Measurements from ENCODE around the gene MUC6.

The MUC6 gene, protein sequence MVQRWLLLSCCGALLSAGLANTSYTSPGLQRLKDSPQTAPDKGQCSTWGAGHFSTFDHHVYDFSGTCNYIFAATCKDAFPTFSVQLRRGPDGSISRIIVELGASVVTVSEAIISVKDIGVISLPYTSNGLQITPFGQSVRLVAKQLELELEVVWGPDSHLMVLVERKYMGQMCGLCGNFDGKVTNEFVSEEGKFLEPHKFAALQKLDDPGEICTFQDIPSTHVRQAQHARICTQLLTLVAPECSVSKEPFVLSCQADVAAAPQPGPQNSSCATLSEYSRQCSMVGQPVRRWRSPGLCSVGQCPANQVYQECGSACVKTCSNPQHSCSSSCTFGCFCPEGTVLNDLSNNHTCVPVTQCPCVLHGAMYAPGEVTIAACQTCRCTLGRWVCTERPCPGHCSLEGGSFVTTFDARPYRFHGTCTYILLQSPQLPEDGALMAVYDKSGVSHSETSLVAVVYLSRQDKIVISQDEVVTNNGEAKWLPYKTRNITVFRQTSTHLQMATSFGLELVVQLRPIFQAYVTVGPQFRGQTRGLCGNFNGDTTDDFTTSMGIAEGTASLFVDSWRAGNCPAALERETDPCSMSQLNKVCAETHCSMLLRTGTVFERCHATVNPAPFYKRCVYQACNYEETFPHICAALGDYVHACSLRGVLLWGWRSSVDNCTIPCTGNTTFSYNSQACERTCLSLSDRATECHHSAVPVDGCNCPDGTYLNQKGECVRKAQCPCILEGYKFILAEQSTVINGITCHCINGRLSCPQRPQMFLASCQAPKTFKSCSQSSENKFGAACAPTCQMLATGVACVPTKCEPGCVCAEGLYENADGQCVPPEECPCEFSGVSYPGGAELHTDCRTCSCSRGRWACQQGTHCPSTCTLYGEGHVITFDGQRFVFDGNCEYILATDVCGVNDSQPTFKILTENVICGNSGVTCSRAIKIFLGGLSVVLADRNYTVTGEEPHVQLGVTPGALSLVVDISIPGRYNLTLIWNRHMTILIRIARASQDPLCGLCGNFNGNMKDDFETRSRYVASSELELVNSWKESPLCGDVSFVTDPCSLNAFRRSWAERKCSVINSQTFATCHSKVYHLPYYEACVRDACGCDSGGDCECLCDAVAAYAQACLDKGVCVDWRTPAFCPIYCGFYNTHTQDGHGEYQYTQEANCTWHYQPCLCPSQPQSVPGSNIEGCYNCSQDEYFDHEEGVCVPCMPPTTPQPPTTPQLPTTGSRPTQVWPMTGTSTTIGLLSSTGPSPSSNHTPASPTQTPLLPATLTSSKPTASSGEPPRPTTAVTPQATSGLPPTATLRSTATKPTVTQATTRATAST (N-terminal part only)

DNA sequence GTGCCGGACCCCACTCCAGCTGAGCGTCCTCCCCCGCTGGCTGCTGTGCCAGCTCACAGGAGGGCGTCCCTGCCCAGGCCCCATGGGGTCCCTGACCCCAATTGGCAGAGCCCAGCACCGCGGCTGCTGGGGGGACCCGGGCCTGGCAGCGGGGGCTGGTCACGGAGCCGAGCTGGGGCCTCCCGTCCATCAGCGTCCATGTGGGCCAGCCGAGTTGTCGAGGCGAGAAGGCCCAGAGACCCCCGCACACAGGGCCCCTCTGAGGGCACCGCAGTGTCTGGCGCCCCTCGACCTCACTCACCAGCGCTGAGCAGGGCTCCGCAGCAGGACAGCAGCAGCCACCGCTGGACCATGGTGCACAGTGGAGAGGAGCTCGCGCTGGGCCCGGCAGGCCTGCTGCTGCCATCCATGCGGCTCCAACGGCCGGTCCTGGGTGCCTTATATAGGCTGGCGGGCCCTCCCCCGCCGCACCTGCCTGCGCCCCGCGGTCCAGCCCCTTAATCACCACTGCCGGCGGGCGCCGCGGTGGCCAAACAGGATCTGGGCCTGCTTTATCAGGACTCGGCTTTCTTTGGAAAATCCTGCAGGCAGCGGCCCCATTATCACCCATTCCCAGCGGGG lies at the start of gene MUC6:
Gene MUC6 (minus strand): TSS at position 416 of the 621 bp plus-strand sequence. CDS start 63 bp downstream, at position 353.
- no peak within 1 kb of the TSS for H3K4me3 ChIP-seq (ENCODE audit: low read depth, low read length)
- no peak for DNase-seq (ENCODE audit: low read depth)

DNA sequence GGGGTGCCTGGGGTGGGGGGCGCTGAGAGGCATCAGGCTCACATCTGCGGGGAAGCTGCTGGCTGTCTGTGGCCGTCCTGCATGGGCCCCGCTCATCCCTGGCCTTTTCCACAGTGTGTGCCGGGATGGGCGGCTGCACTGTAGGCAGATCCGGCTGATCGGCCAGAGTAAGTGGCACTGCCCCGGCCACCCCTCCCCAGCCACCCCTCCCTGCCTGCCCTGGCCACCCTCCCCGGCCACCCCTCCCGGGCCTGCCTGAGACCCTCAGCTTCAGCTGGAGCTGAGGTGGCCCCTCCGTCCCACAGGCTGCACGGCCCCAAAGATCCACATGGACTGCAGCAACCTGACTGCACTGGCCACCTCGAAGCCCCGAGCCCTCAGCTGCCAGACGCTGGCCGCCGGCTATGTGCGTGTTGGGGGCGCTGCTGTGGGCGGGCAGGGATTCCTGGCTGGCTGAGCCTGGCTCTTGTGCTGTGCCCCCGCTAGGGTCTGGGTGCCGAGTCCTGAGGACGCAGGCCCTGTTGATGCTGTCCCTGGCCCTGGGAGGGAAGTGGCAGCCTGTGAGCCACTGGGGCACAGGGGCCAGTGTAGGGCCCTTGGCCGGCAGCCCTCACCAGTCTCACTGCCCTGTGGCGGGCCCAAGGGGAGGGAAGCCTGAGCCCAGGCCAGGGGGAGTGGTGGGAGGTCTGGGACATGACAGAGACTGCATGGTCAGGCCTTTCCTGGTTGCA lies 49.1 kb upstream of the MUC6 start:
- DNase-seq (ENCODE audit: low read depth) = no peak
- no peak overlapping the region for H3K4me3 ChIP-seq (ENCODE audit: low read depth, low read length)

DNA sequence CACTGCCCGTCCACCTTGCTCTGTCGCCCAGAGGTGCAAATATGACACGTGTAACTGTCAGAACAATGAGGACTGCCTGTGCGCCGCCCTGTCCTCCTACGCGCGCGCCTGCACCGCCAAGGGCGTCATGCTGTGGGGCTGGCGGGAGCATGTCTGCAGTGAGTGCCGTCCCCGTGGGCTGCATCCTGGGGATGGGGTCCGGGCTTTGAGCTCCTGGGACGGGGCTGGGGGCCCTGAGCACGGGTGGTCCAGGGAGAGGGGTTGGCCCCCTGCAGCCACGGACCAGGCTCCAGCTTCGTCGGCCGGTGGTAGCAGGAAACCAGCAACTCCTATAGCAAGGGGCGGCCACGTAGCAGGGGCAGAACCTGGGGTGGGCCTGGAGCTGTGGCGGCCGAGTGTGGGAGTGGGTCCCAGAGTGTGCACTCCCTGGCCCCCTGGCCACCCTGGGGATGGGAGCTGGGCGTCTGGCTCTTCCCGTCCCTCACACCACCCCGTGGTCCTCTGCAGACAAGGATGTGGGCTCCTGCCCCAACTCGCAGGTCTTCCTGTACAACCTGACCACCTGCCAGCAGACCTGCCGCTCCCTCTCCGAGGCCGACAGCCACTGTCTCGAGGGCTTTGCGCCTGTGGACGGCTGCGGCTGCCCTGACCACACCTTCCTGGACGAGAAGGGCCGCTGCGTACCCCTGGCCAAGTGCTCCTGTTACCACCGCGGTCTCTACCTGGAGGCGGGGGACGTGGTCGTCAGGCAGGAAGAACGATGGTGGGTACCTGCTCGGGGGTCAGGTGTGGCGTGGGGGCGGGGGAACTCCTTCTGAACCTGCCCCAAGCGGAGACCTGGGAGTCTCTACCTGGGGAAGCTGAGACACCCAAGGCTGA lies 48.3 kb upstream of the MUC6 start:
- no peak overlapping the region for H3K4me3 ChIP-seq (ENCODE audit: low read depth, low read length)
- DNase-seq (ENCODE audit: low read depth) = no peak

DNA sequence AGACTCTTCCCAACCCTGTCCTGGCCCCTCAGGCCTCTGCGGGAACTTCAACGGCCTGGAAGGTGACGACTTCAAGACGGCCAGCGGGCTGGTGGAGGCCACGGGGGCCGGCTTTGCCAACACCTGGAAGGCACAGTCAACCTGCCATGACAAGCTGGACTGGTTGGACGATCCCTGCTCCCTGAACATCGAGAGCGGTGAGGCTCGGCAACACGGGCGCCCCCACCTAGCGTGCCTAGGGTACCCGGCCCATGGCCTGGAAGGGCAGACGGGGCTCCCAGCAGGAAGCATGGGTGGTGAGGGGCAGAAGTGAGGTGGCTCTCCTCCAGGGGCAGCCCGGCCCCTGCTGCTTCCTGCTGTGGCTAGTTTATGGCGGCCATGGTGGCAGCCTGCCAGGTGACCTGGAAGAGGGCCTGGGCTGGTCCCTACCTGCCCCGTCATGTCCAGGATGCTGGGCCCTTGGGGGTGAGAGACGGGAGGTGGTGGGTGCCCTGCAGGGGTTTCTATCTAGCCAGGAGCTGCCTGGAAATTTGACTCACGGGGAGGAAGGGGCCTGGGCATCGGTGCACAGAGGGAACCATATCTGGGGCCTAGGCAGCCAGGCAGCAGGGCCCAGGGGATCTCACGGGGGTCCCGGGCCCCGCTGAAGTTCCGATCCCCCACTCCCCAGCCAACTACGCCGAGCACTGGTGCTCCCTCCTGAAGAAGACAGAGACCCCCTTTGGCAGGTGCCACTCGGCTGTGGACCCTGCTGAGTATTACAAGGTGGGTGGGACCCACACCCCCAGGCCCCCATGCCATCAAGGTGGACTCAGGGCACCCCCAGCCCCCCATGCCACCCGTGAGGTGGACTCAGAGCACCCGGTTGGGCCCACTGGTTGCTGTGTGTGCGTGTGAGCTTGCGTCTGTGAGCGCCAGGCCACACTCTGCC lies 47.4 kb upstream of the MUC6 start:
- DNase-seq (ENCODE audit: low read depth) = no peak
- H3K4me3 ChIP-seq (ENCODE audit: low read depth, low read length) = no peak overlapping the region

DNA sequence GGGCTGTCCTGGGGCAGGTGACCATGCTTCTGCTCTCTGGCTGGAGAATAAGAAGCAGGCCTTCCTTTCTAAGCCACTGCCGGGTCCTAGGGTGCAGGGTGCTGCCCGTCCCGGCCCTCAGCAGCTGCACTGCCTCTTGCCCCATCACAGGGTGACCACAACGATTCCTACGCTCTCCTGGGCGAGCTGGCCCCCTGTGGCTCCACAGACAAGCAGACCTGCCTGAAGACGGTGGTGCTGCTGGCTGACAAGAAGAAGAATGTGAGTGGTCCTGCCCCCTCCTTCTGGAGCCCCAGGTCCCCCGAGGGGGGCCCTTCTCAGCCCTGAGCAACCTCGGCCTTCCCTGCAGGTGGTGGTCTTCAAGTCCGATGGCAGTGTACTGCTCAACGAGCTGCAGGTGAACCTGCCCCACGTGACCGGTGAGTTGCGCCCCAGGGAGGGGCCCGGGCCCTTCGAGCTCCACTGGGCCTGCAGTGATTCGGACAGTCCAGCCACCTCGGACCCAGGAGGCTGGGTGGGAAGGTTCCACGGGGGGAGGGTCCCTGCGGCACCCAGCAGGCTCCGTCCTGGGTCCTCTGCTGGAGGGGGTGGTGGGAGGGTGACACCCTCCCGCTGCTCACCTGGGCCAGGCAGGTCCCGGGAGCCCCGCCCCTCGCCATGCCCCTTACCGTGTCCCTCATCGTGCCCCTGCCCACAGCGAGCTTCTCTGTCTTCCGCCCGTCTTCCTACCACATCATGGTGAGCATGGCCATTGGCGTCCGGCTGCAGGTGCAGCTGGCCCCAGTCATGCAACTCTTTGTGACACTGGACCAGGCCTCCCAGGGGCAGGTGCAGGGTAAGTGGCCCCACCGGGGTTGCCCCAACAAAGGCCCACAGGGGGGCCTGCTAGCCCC lies 46.5 kb upstream of the MUC6 start:
- DNase-seq (ENCODE audit: low read depth) = no peak
- no peak overlapping the region for H3K4me3 ChIP-seq (ENCODE audit: low read depth, low read length)

DNA sequence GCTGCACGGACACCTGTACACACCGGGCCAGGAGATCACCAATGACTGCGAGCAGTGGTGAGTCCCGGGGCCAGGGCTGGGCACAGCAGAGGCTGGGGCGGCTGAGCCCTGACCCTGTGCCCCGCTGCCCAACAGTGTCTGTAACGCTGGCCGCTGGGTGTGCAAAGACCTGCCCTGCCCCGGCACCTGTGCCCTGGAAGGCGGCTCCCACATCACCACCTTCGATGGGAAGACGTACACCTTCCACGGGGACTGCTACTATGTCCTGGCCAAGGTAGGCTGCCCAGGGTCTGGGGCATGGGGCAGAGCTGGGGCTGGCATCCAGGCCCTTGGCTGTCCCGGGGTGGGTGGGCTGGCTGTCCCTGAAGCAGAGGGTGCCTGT lies 45.8 kb upstream of the MUC6 start:
- H3K4me3 ChIP-seq (ENCODE audit: low read depth, low read length) = no peak overlapping the region

DNA sequence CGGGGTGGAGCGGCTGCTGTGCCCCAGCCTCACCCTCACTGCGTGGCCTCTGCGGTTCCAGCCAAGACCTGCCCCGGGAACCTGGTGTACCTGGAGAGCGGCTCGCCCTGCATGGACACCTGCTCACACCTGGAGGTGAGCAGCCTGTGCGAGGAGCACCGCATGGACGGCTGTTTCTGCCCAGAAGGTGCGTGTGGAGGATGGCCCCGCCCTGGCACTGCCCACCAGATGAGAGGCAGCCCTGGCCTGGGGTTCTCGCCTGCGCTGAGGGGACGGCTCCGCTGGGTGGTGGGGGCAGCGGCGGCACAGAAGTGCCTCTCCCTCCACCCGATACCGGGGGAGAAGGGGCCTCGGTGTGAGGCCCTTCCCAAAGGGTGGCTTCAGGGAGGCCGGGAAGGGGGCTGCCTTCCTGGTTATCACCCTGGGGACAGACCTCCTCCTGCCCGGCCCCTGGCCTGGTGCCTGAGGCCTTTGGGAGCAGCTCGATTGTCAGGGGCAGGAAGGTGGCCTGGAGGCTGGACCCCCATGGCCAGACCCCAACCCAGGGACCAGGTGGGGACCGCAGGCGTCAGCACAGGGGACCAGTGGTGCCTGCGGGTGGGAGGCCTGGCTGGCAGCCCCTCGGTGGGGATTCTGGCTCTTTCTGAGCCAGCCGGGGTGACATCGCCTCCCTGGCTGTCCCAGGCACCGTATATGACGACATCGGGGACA lies 45.2 kb upstream of the MUC6 start:
- no peak overlapping the region for H3K4me3 ChIP-seq (ENCODE audit: low read depth, low read length)

More for the DNA sequence above, 45.8 kb upstream of the MUC6 start:
- no peak for DNase-seq (ENCODE audit: low read depth)

DNA sequence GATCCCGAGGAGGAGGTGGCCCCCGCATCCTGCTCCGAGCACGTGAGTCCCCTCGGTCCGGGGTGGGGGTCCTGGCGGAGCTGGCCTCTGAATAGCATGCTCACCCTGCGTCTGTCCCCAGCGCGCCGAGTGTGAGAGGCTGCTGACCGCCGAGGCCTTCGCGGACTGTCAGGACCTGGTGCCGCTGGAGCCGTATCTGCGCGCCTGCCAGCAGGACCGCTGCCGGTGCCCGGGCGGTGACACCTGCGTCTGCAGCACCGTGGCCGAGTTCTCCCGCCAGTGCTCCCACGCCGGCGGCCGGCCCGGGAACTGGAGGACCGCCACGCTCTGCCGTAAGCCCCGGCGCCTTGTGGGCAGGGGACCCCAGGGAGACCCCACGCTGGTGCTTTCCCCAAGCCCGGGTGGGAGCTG lies 41.7 kb upstream of the MUC6 start:
- DNase-seq (ENCODE audit: low read depth) = no peak
- H3K4me3 ChIP-seq (ENCODE audit: low read depth, low read length) = no peak overlapping the region

More for the DNA sequence above, 45.2 kb upstream of the MUC6 start:
- DNase-seq (ENCODE audit: low read depth) = no peak

DNA sequence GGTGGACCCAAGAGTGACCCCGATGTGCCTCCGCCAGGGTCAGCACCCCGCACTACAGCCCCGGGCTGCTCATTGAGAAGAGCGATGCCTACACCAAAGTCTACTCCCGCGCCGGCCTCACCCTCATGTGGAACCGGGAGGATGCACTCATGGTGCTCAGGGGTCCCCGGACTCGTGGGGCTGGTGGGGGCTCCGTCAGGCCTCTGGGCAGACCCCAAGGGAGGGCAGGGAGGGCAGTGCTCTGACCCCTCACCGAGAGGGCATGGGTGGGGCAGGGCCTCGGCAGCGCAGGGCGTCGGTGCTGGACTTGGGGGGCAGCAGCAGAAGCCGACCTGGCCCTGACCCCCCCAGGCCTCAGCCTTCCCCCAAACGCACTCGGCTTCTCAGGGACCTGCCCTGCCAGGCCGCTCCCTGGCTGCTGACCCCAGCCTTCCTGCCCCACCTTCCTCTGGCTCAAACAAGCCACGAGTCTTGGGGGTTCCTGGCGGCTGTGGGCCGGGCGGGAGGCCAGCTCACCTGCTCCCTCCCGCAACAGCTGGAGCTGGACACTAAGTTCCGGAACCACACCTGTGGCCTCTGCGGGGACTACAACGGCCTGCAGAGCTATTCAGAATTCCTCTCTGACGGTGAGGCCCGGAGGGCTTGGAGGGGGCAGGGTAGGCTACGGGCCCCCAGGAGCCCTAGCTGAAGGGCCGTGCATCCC lies 41.0 kb upstream of the MUC6 start:
- no peak for DNase-seq (ENCODE audit: low read depth)
- no peak overlapping the region for H3K4me3 ChIP-seq (ENCODE audit: low read depth, low read length)

DNA sequence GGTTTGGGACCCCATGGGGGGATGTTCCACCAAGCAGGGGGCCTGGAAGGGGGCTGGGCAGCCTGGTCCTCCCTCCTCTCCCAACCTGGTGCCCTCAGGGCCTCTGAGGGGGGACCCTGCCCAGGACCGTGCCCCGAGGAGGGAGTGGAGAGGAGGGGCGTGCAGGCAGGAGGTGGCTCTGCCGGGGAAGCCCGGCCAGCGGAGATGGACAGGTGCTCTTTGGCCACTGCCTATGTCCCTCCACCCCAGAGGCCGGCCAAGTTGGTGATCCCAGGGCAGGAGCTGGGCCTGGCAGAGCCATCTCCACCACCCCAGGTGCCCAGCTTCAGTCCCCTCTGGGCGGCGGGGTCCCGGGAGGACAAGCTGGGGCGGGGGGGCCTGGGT lies 40.5 kb upstream of the MUC6 start:
- no peak for DNase-seq (ENCODE audit: low read depth)
- no peak overlapping the region for H3K4me3 ChIP-seq (ENCODE audit: low read depth, low read length)

DNA sequence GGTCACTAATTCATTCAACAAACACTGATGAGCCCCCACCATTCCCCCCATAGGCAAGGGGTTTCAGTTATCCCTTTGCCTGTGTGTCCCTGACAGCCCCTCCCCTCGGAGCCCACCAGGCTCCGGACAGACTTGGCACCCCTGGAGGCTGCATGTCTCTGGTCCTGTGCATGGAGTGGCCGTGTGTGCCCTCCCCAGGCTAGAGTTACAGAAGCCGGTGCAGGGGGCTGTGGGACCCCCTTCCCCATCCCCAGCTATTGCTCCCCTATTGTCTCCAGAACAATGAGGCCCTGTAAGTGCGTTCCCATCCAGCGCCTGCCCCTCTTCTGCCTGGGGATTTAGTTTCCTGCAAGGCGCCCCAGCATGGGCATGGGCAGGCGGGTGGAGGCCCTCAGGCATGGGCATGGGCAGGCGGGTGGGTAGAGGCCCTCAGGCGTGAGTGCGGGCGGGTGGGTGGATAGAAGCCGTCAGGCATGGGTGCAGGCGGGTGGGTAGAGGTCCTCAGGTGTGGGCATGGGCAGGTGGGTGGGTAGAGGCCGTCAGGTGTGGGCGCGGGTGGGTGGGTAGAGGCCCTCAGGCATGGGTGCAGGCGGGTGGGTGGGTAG lies 39.6 kb upstream of the MUC6 start:
- H3K4me3 ChIP-seq (ENCODE audit: low read depth, low read length) = no peak overlapping the region
- DNase-seq (ENCODE audit: low read depth) = no peak

DNA sequence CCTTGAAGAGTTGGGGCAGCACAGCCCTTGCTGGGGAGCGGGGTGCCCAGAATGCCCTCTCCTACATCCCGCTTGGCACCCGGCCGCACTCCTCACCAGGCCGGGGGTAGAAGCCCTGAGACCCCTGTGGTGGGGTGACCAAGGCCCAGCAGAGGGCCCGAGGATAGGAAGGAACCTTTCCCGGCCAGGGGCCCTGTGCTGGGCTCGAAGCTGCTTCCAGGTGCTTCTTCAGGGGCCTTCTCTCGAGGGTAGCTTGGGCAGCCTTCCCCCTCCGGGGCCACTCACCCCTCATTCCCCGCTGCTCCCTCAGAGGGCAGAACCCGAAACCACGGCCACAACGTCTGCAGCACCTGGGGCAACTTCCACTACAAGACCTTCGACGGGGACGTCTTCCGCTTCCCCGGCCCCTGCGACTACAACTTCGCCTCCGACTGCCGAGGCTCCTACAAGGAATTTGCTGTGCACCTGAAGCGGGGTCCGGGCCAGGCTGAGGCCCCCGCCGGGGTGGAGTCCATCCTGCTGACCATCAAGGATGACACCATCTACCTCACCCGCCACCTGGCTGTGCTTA lies 38.9 kb upstream of the MUC6 start:
- DNase-seq (ENCODE audit: low read depth) = no peak
- no peak overlapping the region for H3K4me3 ChIP-seq (ENCODE audit: low read depth, low read length)

DNA sequence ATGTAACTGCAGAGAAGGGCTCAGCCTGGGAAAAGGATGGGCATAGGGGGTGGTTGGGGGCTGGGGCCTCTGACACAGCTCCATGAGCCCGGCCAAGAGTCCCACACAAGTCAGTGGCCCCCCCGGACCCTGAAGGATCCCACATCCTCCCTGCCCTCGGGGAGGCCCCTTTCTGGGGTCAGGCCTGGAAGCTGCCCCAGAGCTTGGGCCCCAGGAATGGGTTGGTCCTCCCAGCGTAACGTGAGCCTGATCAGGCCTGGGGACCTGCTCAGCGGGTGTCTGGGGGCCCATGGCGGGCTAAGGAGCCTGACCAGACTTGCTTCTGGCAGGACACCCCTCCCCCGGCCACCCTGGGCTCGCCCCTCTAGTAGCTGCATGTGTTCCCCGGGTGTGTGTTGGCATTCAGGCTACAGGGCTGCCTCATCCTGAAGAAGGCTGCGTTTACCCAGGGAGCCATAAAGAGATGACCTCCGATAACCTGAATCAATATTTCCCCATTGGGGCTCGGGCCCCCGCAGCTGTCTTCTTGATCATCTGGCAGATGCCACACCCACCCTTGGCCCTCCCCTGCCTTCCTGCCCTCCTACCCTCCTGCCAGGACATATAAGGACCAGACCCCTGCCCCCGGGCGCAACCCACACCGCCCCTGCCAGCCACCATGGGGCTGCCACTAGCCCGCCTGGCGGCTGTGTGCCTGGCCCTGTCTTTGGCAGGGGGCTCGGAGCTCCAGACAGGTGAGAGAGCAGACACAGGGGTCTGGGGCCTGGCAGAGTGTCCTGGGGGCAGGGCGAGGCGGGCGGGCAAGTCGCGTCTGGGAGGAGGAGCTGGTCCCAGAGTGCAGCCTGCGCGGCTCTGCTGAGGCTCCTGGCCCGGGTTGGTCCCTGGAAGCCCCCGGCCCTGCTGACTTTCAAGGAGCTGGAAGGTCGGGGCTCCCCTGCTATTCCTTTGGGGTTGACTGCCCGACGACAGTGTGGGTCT lies 38.0 kb upstream of the MUC6 start, which contains the start of gene MUC2:
Gene MUC2 (plus strand): TSS at position 631 of the 978 bp plus-strand sequence.
- no peak within 1 kb of the TSS for H3K4me3 ChIP-seq (ENCODE audit: low read depth, low read length)
- no peak for DNase-seq (ENCODE audit: low read depth)
